Calu3 (cell line): ENCODE data around the gene HAND1. TPM values are rescaled to one million over a fixed set of nuclear protein-coding genes. Genes with fewer than 3 reads are reported as not detected.

Experiments used
- BruUV-seq: library from RNA; stranded (reverse); fragments of 400-500 nt; replicated peaks from 2 replicates; lab custom pipeline; 2021; lab: Mats Ljungman, UMichigan
- CTCF ChIA-PET: fragments of 300-600 bp; sonication (Branson Sonifier 250); formaldehyde crosslinking; loops from one replicate; lab custom pipeline; 2022; ENCODE audit warnings: antibody characterized with exemption; lab: Charles Lee
- DNase-seq: peaks from one replicate; pipeline ENCODE4 v3.0.0; 2022
- H3K27ac Mint-ChIP-seq: one replicate; pipeline ENCODE4 v1.8.0; 2022; ENCODE audit warnings: mixed read lengths; ENCODE audit not compliant: unreplicated experiment
- H3K27me3 Mint-ChIP-seq: one replicate; pipeline ENCODE4 v1.8.0; 2022; ENCODE audit warnings: mixed read lengths; ENCODE audit not compliant: unreplicated experiment
- H3K36me3 Mint-ChIP-seq: one replicate; pipeline ENCODE4 v1.8.0; 2022; ENCODE audit warnings: mild to moderate bottlenecking, moderate library complexity, mixed read lengths; ENCODE audit not compliant: insufficient read depth, unreplicated experiment
- H3K4me1 Mint-ChIP-seq: one replicate; pipeline ENCODE4 v1.8.0; 2022; ENCODE audit warnings: mild to moderate bottlenecking, low read depth, mixed read lengths; ENCODE audit not compliant: unreplicated experiment
- H3K4me3 Mint-ChIP-seq: one replicate; pipeline ENCODE4 v1.8.0; 2022; ENCODE audit warnings: mild to moderate bottlenecking, low read depth, moderate library complexity, mixed read lengths; ENCODE audit not compliant: unreplicated experiment
- H3K9me3 Mint-ChIP-seq: one replicate; pipeline ENCODE4 v1.8.0; 2022; ENCODE audit warnings: low read depth, mixed read lengths; ENCODE audit not compliant: unreplicated experiment
- intact Hi-C: fragments of 100-400 bp; cut with micrococcal nuclease; formaldehyde crosslinking; loops from one replicate; pipeline ENCODE4 v1.10.0; 2022; ENCODE audit not compliant: unreplicated experiment
- total RNA-seq: library from RNA; stranded (reverse); gene quantifications from 2 replicates; pipeline ENCODE4 v1.2.3, GENCODE V29; 2022
- TF ChIP-seq, protein P1 (sequence below): fragments of 200-600 bp; IDR thresholded peaks from one replicate; pipeline ENCODE4 v1.8.0; 2022; ENCODE audit warnings: antibody characterized with exemption; ENCODE audit not compliant: unreplicated experiment

Gene HAND1
- total RNA-seq, 1 experiment from 2014 or later, result not detected

GRCh38 chr5:154451957-154452356 lies 26.1 kb downstream of the HAND1 start:
- peaks cover 6% of the 10 kb centered on the region for H3K4me1 Mint-ChIP-seq
- no peak for DNase-seq
- BruUV-seq, result no TSS peak
- intact Hi-C loops, result no loop called here
- H3K36me3 Mint-ChIP-seq, result peaks cover 19% of the 10 kb centered on the region
- no peaks in the 10 kb centered on the region for H3K9me3 Mint-ChIP-seq
- CTCF ChIA-PET, result interaction anchor here (0.7 to 1.0 kb wide), 2 partner anchors 32 to 69 kb away, joined by 3 to 8 read pairs; no protein-coding TSS in a partner anchor
- H3K27ac Mint-ChIP-seq, result no peak overlapping the region
- H3K4me3 Mint-ChIP-seq, result no peak overlapping the region
- H3K27me3 Mint-ChIP-seq, result no peaks in the 10 kb centered on the region
- TF ChIP-seq, protein P1, sequence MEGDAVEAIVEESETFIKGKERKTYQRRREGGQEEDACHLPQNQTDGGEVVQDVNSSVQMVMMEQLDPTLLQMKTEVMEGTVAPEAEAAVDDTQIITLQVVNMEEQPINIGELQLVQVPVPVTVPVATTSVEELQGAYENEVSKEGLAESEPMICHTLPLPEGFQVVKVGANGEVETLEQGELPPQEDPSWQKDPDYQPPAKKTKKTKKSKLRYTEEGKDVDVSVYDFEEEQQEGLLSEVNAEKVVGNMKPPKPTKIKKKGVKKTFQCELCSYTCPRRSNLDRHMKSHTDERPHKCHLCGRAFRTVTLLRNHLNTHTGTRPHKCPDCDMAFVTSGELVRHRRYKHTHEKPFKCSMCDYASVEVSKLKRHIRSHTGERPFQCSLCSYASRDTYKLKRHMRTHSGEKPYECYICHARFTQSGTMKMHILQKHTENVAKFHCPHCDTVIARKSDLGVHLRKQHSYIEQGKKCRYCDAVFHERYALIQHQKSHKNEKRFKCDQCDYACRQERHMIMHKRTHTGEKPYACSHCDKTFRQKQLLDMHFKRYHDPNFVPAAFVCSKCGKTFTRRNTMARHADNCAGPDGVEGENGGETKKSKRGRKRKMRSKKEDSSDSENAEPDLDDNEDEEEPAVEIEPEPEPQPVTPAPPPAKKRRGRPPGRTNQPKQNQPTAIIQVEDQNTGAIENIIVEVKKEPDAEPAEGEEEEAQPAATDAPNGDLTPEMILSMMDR, result no peak

DNA sequence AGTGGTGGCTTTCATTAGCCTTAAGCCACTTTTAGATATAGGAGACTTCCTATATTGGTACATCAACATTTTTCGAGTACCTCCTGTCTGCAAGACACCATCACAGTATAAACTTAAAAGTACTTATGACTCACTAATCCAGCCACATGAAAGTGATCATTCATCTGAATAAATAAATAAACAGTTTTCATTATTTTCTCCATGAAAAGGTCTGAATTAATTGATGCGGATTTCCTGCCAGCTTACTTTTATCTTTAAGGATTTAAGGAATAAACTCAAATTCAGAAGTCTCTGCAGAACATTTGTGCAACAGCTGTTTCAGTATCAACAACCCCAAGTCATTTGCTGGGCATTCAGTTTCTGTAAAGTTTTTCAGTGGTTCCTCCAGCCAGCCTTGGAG lies 28.2 kb downstream of the HAND1 start:
- TF ChIP-seq, protein P1, result no peak
- CTCF ChIA-PET, result no interaction called here
- H3K27me3 Mint-ChIP-seq, result no peaks in the 10 kb centered on the region
- H3K4me1 Mint-ChIP-seq, result peaks cover 6% of the 10 kb centered on the region
- no peak for DNase-seq
- intact Hi-C loops, result no loop called here
- H3K27ac Mint-ChIP-seq, result no peak overlapping the region
- H3K4me3 Mint-ChIP-seq, result no peak overlapping the region
- H3K36me3 Mint-ChIP-seq, result peaks cover 32% of the 10 kb centered on the region
- BruUV-seq, result no TSS peak
- H3K9me3 Mint-ChIP-seq, result no peaks in the 10 kb centered on the region

- DNase-seq, result no peak
- intact Hi-C loops, result no loop called here
- Mint-ChIP-seq H3K4me3 (peak overlapping the region; percentile 76), H3K9me3 (no peaks in the 10 kb centered on the region), H3K27me3 (no peaks in the 10 kb centered on the region), H3K27ac (no peak overlapping the region), H3K4me1 (peaks cover 6% of the 10 kb centered on the region), H3K36me3 (peaks cover 30% of the 10 kb centered on the region)
- CTCF ChIA-PET, result interaction anchor here (0.7 to 1.2 kb wide), 3 partner anchors 257 to 375 kb away, joined by 3 read pairs; partner anchors contain the start of gene GALNT10
- TSS peak; percentile 42 for BruUV-seq
- TF ChIP-seq, protein P1, result no peak
Observed at GRCh38 chr5:154447089-154447725, 30.8 kb downstream of the HAND1 start.

DNA sequence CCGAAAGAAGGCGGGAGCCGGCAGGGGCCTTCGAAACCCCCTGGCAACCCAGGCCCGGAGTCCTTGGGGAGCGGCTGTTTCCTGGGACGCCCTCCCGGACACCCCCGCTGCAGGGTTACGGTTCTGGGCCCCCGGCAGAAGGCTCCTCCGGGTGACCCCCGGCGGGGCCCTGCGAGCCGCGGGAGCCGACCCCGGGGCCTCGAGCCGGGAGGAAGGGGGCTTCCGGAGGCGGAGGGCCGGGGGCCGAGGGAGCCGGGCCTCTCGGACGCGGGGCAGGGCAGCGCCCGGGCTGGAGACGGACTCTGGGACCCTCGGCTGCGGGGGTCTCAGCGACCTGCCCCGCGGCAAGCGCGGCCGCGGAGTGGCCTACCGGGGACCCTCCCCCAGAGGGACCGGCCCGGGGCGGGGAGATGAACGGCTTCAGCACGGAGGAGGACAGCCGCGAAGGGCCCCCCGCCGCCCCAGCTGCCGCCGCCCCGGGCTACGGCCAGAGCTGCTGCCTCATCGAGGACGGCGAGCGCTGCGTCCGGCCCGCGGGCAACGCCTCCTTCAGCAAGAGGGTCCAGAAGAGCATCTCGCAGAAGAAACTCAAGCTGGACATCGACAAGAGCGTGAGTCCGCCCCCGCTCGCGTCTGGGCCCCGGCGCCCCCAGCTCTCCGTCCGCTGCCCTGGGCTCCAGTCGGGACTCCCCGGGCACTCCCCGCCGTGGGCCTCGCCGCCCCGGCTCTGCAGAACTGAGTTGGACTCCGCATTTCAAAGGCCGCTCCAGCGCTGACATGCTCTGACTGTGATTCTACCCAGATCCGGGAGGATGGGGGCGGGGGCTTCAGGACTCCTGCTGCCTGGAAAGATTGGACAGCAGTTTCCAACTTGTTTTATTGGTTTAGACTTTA lies 31.6 kb downstream of the HAND1 start:
- intact Hi-C loops, result no loop called here
- peaks cover 6% of the 10 kb centered on the region for H3K4me1 Mint-ChIP-seq
- H3K36me3 Mint-ChIP-seq, result peaks cover 26% of the 10 kb centered on the region
- CTCF ChIA-PET, result interaction anchor here (0.7 to 1.2 kb wide), 2 partner anchors 256 to 374 kb away, joined by 3 read pairs; partner anchors contain the start of gene GALNT10
- H3K4me3 Mint-ChIP-seq, result peak overlapping the region; percentile 91
- no peaks in the 10 kb centered on the region for H3K27me3 Mint-ChIP-seq
- no TSS peak for BruUV-seq
- H3K27ac Mint-ChIP-seq, result peak overlapping the region; percentile 27
- no peaks in the 10 kb centered on the region for H3K9me3 Mint-ChIP-seq
- TF ChIP-seq, protein P1, result no peak
- DNase-seq, result peak; percentile 54
